ENCODE results near the gene PNN. TPM values are rescaled to one million over a fixed set of nuclear protein-coding genes. Genes with fewer than 3 reads are reported as not detected.

The PNN gene
- total and polyA plus RNA-seq, 10 of the 15 experiments (the other 5 are each of a cell fraction or from before 2014, with no cell fraction given): 44.2 to 166 (median 91.0) TPM

DNA sequence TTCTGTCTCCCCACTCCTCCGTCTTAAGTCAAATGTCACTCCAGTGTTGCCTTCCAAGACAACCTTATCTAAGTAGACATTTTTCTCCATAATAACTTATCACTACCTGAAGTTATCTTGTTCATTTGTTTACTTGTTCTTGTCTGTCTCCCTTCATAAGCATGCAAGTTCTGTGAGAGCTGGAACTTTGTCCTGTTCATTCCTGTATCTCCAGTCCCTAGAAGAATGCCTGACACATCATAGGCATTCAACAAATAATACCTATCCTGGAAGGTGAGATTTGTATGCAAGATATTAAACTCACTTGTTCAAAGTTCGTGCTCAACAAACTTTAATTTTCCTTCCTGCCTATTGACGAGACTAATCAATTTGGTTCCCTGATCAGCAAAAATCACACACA lies 53.0 kb downstream of the PNN start:
- ChIA-PET POLR2A (no interaction called here), RAD21 (ENCODE audit: unreplicated experiment) (no interaction called here), SMC1A (ENCODE audit: uncharacterized antibody, unreplicated experiment) (no interaction called here), CTCF (no interaction called here)
- no peaks in the 10 kb centered on the region for H3K9me3 ChIP-seq (replicated peaks; ENCODE audit: control insufficient read depth, insufficient read depth, low read length)
- intact Hi-C loops (cut with micrococcal nuclease; ENCODE audit: unreplicated experiment): no loop called here
- WGBS (ENCODE audit: insufficient coverage, insufficient replicate concordance, low lambda C conversion rate, missing lambda C conversion rate): 81% methylated on average over 3 of the region's 3 CpGs
- TF ChIP-seq PML (IDR thresholded peaks at IDR 0.05; ENCODE audit: low read length): no peak
- TF ChIP-seq, protein P1, sequence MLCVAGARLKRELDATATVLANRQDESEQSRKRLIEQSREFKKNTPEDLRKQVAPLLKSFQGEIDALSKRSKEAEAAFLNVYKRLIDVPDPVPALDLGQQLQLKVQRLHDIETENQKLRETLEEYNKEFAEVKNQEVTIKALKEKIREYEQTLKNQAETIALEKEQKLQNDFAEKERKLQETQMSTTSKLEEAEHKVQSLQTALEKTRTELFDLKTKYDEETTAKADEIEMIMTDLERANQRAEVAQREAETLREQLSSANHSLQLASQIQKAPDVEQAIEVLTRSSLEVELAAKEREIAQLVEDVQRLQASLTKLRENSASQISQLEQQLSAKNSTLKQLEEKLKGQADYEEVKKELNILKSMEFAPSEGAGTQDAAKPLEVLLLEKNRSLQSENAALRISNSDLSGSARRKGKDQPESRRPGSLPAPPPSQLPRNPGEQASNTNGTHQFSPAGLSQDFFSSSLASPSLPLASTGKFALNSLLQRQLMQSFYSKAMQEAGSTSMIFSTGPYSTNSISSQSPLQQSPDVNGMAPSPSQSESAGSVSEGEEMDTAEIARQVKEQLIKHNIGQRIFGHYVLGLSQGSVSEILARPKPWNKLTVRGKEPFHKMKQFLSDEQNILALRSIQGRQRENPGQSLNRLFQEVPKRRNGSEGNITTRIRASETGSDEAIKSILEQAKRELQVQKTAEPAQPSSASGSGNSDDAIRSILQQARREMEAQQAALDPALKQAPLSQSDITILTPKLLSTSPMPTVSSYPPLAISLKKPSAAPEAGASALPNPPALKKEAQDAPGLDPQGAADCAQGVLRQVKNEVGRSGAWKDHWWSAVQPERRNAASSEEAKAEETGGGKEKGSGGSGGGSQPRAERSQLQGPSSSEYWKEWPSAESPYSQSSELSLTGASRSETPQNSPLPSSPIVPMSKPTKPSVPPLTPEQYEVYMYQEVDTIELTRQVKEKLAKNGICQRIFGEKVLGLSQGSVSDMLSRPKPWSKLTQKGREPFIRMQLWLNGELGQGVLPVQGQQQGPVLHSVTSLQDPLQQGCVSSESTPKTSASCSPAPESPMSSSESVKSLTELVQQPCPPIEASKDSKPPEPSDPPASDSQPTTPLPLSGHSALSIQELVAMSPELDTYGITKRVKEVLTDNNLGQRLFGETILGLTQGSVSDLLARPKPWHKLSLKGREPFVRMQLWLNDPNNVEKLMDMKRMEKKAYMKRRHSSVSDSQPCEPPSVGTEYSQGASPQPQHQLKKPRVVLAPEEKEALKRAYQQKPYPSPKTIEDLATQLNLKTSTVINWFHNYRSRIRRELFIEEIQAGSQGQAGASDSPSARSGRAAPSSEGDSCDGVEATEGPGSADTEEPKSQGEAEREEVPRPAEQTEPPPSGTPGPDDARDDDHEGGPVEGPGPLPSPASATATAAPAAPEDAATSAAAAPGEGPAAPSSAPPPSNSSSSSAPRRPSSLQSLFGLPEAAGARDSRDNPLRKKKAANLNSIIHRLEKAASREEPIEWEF (IDR thresholded peaks at IDR 0.05; ENCODE audit: insufficient replicate concordance, low read depth, low read length): no peak
- TF ChIP-seq, protein P2, sequence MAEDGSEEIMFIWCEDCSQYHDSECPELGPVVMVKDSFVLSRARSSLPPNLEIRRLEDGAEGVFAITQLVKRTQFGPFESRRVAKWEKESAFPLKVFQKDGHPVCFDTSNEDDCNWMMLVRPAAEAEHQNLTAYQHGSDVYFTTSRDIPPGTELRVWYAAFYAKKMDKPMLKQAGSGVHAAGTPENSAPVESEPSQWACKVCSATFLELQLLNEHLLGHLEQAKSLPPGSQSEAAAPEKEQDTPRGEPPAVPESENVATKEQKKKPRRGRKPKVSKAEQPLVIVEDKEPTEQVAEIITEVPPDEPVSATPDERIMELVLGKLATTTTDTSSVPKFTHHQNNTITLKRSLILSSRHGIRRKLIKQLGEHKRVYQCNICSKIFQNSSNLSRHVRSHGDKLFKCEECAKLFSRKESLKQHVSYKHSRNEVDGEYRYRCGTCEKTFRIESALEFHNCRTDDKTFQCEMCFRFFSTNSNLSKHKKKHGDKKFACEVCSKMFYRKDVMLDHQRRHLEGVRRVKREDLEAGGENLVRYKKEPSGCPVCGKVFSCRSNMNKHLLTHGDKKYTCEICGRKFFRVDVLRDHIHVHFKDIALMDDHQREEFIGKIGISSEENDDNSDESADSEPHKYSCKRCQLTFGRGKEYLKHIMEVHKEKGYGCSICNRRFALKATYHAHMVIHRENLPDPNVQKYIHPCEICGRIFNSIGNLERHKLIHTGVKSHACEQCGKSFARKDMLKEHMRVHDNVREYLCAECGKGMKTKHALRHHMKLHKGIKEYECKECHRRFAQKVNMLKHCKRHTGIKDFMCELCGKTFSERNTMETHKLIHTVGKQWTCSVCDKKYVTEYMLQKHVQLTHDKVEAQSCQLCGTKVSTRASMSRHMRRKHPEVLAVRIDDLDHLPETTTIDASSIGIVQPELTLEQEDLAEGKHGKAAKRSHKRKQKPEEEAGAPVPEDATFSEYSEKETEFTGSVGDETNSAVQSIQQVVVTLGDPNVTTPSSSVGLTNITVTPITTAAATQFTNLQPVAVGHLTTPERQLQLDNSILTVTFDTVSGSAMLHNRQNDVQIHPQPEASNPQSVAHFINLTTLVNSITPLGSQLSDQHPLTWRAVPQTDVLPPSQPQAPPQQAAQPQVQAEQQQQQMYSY (CRISPR knock-in tag; IDR thresholded peaks at IDR 0.05): no peak
- TF ChIP-seq EGR1 (IDR thresholded peaks at IDR 0.05; ENCODE audit: borderline replicate concordance in 1 of 2, low read depth in 2 of 2, low read length in 2 of 2): no peak
- TF ChIP-seq, protein P3, sequence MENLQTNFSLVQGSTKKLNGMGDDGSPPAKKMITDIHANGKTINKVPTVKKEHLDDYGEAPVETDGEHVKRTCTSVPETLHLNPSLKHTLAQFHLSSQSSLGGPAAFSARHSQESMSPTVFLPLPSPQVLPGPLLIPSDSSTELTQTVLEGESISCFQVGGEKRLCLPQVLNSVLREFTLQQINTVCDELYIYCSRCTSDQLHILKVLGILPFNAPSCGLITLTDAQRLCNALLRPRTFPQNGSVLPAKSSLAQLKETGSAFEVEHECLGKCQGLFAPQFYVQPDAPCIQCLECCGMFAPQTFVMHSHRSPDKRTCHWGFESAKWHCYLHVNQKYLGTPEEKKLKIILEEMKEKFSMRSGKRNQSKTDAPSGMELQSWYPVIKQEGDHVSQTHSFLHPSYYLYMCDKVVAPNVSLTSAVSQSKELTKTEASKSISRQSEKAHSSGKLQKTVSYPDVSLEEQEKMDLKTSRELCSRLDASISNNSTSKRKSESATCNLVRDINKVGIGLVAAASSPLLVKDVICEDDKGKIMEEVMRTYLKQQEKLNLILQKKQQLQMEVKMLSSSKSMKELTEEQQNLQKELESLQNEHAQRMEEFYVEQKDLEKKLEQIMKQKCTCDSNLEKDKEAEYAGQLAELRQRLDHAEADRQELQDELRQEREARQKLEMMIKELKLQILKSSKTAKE (IDR thresholded peaks at IDR 0.05; ENCODE audit: low read depth, poor library complexity, severe bottlenecking): no peak
- TF ChIP-seq, protein P4, sequence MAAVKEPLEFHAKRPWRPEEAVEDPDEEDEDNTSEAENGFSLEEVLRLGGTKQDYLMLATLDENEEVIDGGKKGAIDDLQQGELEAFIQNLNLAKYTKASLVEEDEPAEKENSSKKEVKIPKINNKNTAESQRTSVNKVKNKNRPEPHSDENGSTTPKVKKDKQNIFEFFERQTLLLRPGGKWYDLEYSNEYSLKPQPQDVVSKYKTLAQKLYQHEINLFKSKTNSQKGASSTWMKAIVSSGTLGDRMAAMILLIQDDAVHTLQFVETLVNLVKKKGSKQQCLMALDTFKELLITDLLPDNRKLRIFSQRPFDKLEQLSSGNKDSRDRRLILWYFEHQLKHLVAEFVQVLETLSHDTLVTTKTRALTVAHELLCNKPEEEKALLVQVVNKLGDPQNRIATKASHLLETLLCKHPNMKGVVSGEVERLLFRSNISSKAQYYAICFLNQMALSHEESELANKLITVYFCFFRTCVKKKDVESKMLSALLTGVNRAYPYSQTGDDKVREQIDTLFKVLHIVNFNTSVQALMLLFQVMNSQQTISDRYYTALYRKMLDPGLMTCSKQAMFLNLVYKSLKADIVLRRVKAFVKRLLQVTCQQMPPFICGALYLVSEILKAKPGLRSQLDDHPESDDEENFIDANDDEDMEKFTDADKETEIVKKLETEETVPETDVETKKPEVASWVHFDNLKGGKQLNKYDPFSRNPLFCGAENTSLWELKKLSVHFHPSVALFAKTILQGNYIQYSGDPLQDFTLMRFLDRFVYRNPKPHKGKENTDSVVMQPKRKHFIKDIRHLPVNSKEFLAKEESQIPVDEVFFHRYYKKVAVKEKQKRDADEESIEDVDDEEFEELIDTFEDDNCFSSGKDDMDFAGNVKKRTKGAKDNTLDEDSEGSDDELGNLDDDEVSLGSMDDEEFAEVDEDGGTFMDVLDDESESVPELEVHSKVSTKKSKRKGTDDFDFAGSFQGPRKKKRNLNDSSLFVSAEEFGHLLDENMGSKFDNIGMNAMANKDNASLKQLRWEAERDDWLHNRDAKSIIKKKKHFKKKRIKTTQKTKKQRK (IDR thresholded peaks at IDR 0.05; ENCODE audit: low read depth, low read length): no peak
- FAIRE-seq (no peak), ATAC-seq (no peak), DNase-seq (ENCODE audit: low read depth, low spot score) (no peak)
- no peak overlapping the region for H2AFZ ChIP-seq (ENCODE audit: control insufficient read depth, low read depth, low read length)
- no peaks in the 10 kb centered on the region for H3K4me1 ChIP-seq (ENCODE audit: control insufficient read depth, insufficient read depth, low read length)
- no peaks in the 10 kb centered on the region for H3K79me2 ChIP-seq (ENCODE audit: control insufficient read depth, insufficient read depth, low read length)
- BruUV-seq (replicated peaks): no TSS peak
- no peak overlapping the region for H3K27ac ChIP-seq (ENCODE audit: control insufficient read depth, insufficient read depth)
- no peak overlapping the region for H3K4me2 ChIP-seq (ENCODE audit: control insufficient read depth, insufficient read depth)
- no peaks in the 10 kb centered on the region for H3K36me3 ChIP-seq (ENCODE audit: control insufficient read depth in 2 of 2, insufficient read depth in 2 of 2, low read length in 1 of 2)
- H3K9ac ChIP-seq (ENCODE audit: control insufficient read depth, insufficient read depth, low read length): no peak overlapping the region
- H3K27me3 ChIP-seq (replicated peaks in 1 of 2; ENCODE audit: control insufficient read depth in 2 of 2, insufficient read depth in 2 of 2, low read length in 1 of 2): no peaks in the 10 kb centered on the region
- in situ Hi-C loops (cut with MboI): no loop called here
- no peaks in the 10 kb centered on the region for H4K20me1 ChIP-seq (ENCODE audit: control insufficient read depth, insufficient read depth)
- no peak overlapping the region for H3K4me3 ChIP-seq

Data from GM12878 (cell line).